Psoas muscle (tissue), 8 donors: ENCODE results near the gene SAMD4B. TPM values are rescaled to one million over a fixed set of nuclear protein-coding genes. Genes with fewer than 3 reads are reported as not detected.

Experiments
- ATAC-seq, 4 donors: fragments of 200-7000 bp; cut with Tn5 transposase; one replicate each; pipeline ENCODE4 v1.9.1; 2020; ENCODE audit warnings: moderate library complexity in 3 of 4, mild to moderate bottlenecking in 2 of 4
- DNase-seq, 2 donors: peaks; one replicate each; pipeline ENCODE4 v3.0.0-alpha.2; 2020
- H3K27ac ChIP-seq: fragments of 200-600 bp; one replicate; pipeline ENCODE4 v1.8.0; 2022
- H3K27me3 ChIP-seq, 3 donors: fragments of 200-600 bp in 1 of 3; one replicate each; pipeline versions ENCODE4 v1.6.1 to v1.8.0; 2013 to 2022; ENCODE audit warnings: low read length in 2 of 3, mild to moderate bottlenecking in 2 of 3, moderate library complexity in 1 of 3; ENCODE audit not compliant: insufficient read depth in 3 of 3
- H3K36me3 ChIP-seq, 2 donors: fragments of 200-600 bp in 1 of 2; one replicate each; pipeline versions ENCODE4 v1.6.1 to v1.8.0; 2013 to 2022; ENCODE audit warnings: low read depth in 1 of 2, mild to moderate bottlenecking in 1 of 2, moderate library complexity in 1 of 2; ENCODE audit not compliant: insufficient read depth in 1 of 2
- H3K4me1 ChIP-seq: fragments of 200-600 bp; one replicate; pipeline ENCODE4 v1.8.0; 2022
- H3K4me3 ChIP-seq: fragments of 200-600 bp; one replicate; pipeline ENCODE4 v1.8.0; 2022; ENCODE audit warnings: mild to moderate bottlenecking
- H3K9me3 ChIP-seq: fragments of 200-600 bp; one replicate; pipeline ENCODE4 v1.8.0; 2022
- CTCF ChIP-seq: fragments of 200-600 bp; IDR thresholded peaks from one replicate; pipeline ENCODE4 v1.8.0; 2022; ENCODE audit warnings: antibody characterized with exemption
- WGBS, 3 donors: extraction: QIAGEN DNeasy Blood & Tissue Kit; methylation state at CpG; one replicate each; pipeline versions ENCODE4 v1.1.6 to v1.1.7; 2013; 5-methylcytosine and 5-hydroxymethylcytosine counted together
- intact Hi-C, 2 donors: fragments of 100-400 bp; cut with DNase I; formaldehyde crosslinking; loops; one replicate each; pipeline versions ENCODE4 v1.11.0 to v1.14.2; 2022
- polyA plus RNA-seq, 3 donors: library from polyadenylated mRNA; stranded (reverse); fragments of 200-250 nt; gene quantifications; one replicate each; pipeline ENCODE4 v1.2.3, GENCODE V29; 2013
- total RNA-seq, 4 donors: library from RNA; stranded (reverse); fragmentation: NEBNext Ultra II Directional in 2 of 4; extraction: Animal tissue kit (Norgen Biotek cat#: 25700) in 2 of 4; gene quantifications; one replicate each; pipeline versions ENCODE4 v1.2.1 to v1.2.4, GENCODE V29; 2021 to 2023
- donor health status: healthy with polysubstance abuse.
- donor health status: DM: no; HTN: no; CAD: no; lungs with moderate emphysema.
- donor health status: Bipolar disorder and iron deficiency.
- donor health status: healthy.
- donor health status: DM: yes; HTN: yes; CAD: no.
- donor health status: DM: no; HTN: no; CAD: no.
- donor health status: DM: no; HTN: no; CAD: no.
- donor health status: DM: yes; HTN: yes; CAD: no.

The SAMD4B gene
- total and polyA plus RNA-seq, 7 donors: 34.7 to 97.5 (median 58.4) TPM

GRCh38 chr19:39423258-39424086, 81.3 kb downstream of the SAMD4B start:
- no peak for TF ChIP-seq CTCF
- Histone ChIP-seq H3K4me3 (no peak overlapping the region), H3K9me3 (no peaks in the 10 kb centered on the region), H3K4me1 (no peaks in the 10 kb centered on the region), H3K27me3 (no peaks in the 10 kb centered on the region), H3K36me3 (peaks cover 0 to 17% of the 10 kb centered on the region in 2 donors), H3K27ac (no peak overlapping the region)
- DNase-seq (no peak), ATAC-seq (no peak)
- 62 to 73% (median 66%) methylated on average over 27 to 35 of the region's 35 CpGs for WGBS, 3 donors
- intact Hi-C loops: no loop called here

- no peak overlapping the region for H3K27ac ChIP-seq
- peaks cover 0 to 10% of the 10 kb centered on the region in 2 donors for H3K36me3 ChIP-seq
Observed at GRCh38 chr19:39424934-39425333, 82.7 kb downstream of the SAMD4B start.

GRCh38 chr19:39425744-39426143, 83.5 kb downstream of the SAMD4B start:
- Histone ChIP-seq H3K4me1 (no peaks in the 10 kb centered on the region), H3K36me3 (peaks cover 0 to 8% of the 10 kb centered on the region in 2 donors), H3K27ac (no peak overlapping the region), H3K9me3 (no peaks in the 10 kb centered on the region), H3K4me3 (no peak overlapping the region), H3K27me3 (no peaks in the 10 kb centered on the region)
- ATAC-seq (no peak), DNase-seq (no peak)
- TF ChIP-seq CTCF: no peak
- 74 to 86% (median 79%) methylated on average over 7 of the region's 7 CpGs for WGBS, 3 donors
- intact Hi-C loops: no loop called here

More at GRCh38 chr19:39424934-39425333, 82.7 kb downstream of the SAMD4B start:
- intact Hi-C loops: no loop called here
- WGBS, 3 donors: 68 to 78% (median 70%) methylated on average over 16 of the region's 16 CpGs
- ATAC-seq (no peak), DNase-seq (no peak)
- H3K9me3 ChIP-seq: no peaks in the 10 kb centered on the region
- H3K4me3 ChIP-seq: no peak overlapping the region
- TF ChIP-seq CTCF: no peak
- H3K27me3 ChIP-seq: no peaks in the 10 kb centered on the region
- H3K4me1 ChIP-seq: no peaks in the 10 kb centered on the region

- intact Hi-C loops: no loop called here
- no peak for DNase-seq
- Histone ChIP-seq H3K27me3 (no peaks in the 10 kb centered on the region), H3K4me3 (no peak overlapping the region), H3K4me1 (no peaks in the 10 kb centered on the region), H3K9me3 (no peaks in the 10 kb centered on the region), H3K27ac (no peak overlapping the region), H3K36me3 (peaks cover 0 to 9% of the 10 kb centered on the region in 2 donors)
- ATAC-seq: no peak
- TF ChIP-seq CTCF: no peak
- 37 to 44% (median 40%) methylated on average over 5 of the region's 5 CpGs for WGBS, 3 donors
Observed at GRCh38 chr19:39426170-39426569, 83.9 kb downstream of the SAMD4B start.

- TF ChIP-seq CTCF: no peak
- H3K4me3 ChIP-seq: no peak overlapping the region
- no peak overlapping the region for H3K27ac ChIP-seq
- no peak for DNase-seq
- no peak for ATAC-seq
- WGBS, 3 donors: 85 to 93% (median 87%) methylated on average over 11 of the region's 11 CpGs
- no peaks in the 10 kb centered on the region for H3K4me1 ChIP-seq
- intact Hi-C loops: no loop called here
- peaks cover 0 to 19% of the 10 kb centered on the region in 2 donors for H3K36me3 ChIP-seq
- H3K9me3 ChIP-seq: no peaks in the 10 kb centered on the region
- no peaks in the 10 kb centered on the region for H3K27me3 ChIP-seq
Observed at GRCh38 chr19:39427707-39428106, 85.5 kb downstream of the SAMD4B start.
